M059J (cell line): ENCODE data around the gene FUT7. TPM values are rescaled to one million over a fixed set of nuclear protein-coding genes. Genes with fewer than 3 reads are reported as not detected.
"Not testable (repeated sequence)": the region's sequence is repeated elsewhere in the genome, so short reads cannot be mapped to it uniquely, and the experiment has no call there.

Experiments used
- DNase-seq: peaks from one replicate; pipeline ENCODE4 v3.0.0-alpha.2; 2012; ENCODE audit warnings: low read depth
- total RNA-seq: library from RNA; depleted of rRNA; stranded (reverse); fragments of >200 nt; shearing (Covaris generic); gene quantifications from 2 replicates; pipeline ENCODE4 v1.2.3, GENCODE V29; 2014

The FUT7 gene
- total RNA-seq, 1 experiment from 2014 or later = not detected

DNA sequence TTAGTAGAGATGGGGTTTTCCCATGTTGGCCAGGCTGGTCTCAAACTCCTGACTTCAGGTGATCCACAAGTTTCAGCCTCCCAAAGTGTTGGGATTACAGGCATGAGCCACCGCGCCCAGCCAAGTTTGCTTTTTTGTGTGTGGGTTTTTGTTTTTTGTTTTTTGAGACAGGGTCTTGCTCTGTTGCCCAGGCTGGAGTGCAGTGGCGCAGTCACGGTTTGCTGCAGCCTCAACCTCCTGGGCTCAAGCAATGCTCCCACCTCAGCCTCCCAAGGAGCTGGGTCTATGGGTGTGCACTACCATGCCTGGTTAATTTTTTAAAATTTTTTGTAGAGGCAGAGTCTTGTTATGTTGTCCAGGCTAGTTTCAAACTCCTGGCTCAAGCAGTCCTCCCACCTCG lies 1.6 kb upstream of the FUT7 start:
- DNase-seq = not testable (repeated sequence)

DNA sequence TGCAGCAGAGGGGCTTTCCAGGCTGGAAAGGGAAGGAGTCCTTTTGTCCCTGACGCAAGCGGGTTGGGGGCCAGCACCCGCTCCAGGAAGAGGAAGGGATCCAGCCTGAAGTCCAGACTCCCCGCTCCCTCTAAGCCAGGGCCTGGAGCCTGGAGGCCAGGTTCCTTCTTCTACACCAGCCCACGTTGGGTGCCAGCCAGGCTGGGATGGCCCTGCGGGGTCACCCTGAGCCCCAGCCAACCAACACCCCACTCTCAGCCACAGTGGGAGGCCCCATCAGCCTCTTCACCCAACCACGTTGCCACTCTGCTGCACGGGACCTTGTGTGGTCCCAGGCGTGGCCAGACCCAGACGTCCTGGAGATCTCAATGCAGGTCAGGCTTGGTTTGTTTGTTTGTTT lies 970 bp upstream of the FUT7 start:
- no peak for DNase-seq

DNA sequence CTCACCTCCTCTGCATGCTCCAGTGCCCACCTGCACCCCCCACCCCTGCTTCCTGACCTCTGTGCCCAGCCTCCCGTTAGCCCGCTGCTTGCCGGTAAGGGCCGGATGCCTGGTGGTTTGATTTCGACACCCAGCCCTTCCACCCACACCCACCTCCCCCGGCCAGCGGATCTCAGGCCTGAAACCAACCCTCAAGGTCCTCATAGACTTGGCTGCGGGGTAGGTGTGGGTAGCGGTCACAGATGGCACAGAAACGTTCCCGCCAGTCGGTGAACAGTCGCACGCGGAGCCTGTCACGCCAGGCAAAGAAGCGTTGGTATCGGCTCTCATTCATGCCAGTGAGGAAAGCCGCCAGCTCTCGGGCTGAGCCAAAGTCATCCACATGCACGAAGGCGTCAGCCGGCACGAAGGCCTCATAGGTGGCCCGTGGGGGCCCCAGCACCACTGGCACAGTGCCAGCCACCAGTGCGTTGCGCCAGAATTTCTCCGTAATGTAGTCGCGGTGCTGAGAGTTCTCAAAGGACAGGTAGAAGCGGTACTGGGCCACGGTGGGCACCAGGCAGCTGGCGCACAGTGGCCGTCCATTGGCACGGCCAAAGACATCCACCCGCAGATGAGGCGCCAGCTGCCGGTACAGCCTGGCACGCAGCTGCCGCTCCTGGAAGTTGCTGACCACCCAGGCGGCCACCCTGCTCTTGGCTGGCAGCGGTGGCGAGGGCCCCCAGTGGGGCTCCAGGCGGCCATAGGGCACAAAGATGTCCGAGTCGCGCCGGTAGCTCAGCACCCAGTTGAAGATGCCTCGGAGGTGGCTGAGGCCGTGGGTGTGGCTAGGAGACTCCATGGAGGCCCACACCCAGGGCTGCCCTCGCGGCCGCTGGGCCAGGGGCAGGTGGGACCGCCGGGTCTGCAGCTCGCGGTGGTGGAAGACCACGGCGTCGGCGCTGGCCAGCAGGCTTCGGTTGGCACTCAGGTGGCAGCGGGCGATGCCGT lies 1.1 kb downstream of the FUT7 start:
- no peak for DNase-seq

DNA sequence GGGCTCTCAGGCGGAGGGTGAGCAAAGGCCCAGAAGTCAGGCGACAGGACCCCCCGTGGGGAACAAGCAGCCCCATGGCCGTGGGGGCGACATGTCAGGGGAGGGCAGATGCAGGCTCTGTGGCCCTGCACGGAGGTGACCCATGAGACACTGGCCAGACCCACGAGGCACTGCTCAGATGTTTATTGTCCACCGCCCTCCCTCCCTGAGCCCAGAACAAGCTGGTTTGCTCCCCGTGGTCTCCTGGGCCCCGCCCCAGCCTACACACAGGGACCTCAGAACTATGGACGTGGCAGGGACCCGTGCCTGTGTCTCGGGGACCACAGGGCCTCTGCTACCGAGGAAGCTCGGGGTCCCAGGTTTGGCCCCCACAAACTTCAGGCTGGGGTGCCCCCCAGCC lies 1.9 kb downstream of the FUT7 start:
- DNase-seq = no peak

DNA sequence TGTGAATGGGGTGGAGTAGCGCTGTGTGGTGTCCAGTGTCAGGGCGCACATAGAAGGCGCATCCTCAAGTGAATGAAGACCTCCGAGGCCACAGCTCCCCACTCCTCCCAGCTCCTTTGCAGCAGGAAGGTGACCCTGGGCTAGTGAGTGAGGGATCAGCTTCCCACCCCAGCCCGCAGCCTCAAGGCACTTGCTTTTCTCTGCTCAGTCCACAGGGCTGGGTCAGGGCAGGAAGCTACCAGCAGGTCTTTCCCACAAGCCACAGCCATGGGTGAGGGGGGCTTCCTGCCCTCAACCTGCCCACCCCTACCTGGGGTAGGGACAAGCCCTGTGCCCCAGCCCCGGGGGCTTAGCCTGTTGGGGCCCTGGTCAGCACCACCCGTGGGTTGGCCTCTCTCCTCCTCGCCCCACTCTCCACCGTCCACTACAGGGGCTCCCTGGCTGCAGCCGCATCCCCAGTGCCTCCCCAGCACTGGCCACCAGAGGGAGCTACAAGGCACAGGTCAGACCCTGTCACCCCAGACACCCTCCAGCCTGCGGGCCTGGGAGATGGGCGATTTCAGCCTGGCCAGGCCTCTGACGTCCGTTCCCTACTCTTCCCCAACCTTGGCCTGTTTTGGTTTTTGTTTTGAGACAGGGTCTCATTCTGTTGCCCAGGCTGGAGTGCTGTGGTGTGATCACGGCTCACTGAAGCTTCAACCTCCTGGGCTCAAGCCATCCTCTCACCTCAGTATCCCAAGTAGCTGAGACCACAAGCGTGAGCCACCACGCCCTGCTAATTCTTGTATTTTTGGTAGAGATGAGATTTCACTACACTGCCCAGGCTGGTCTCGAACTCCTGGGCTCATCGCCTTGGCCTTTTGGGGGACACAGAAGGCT lies 2.6 kb downstream of the FUT7 start:
- peak; percentile 60 for DNase-seq

DNA sequence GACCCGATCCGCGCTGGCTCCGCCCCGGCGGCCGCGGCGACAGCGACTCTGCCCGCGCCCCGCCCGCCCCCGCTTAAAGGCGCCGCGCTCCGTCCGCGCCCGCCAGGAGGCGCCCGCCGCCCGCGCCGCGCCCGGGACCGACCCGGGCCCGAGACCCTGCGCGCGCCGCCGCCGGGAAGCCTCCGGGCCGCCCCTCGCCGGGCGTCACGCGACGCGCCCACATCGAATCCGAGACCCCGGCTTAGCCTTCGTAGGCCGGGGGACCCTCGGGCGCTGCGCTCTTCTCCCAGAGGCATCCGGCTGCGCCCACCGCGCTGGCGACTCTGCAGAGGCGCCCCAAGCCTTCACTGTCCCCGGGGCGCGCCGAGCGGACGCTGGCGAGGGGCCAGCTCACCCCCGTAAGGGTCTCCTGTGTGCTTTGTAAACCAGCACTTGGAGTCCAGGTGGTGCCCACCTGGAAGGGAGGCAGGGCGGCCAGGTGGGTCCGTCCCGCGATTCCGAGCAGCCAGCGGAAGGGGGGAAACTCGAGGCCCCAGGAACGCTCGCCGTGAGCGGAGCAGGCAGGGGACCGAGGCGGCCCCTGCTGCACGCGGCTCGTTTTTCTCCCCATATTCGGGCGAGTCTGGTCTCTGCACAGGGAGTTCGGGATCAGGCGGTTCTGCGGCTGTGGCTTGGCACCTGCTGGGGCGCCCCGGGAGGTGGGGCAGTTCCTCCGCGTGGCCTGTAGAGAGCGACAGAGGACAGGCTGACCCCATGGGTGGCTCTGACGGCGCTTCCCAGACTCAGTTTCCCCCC lies 3.4 kb downstream of the FUT7 start:
- peak; percentile 59 for DNase-seq

DNA sequence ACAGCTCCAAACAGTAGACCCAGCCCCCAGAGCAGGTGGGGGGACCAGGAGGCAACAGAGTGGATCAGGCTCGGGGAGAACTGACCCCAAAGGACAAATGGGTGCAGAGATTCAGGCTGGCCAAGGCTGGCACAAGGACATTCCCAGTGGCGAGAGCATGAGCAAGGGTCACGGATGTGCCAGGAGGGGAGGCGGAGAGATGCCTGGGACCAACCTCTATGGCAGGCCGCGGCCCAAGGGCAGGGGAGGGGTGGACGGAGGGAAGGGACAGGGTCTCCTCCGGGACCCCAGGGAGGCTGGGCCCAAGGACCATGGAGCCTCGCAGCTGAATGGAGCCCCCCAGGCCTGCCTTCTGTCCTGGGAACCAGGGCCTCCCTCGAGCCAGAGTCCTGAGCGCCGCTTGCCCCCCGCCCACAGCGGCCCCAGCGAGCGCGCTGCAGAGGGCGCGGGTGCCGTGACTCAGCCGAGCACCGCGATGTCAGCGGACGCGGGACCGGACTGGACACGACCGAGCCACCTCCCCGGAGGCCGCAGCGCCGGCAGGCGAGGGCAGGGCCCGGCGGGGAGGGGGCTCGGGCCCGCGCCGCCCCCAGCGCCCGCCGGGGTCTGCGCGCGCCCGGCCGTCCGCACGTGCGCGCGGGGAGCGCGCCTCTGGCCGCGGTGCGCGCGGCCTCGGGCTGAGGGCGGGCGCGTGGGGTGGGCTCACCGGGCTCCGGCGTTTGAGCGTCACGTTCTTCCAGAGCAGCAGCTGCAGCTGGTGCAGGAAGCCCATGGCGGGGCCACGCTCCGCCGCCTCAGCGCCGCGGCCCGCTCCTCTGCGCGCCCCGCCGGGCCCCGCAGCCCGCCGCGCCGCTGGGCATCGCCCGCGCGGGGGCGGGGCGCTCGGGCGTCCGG lies 4.3 kb downstream of the FUT7 start, which contains the start of gene ABCA2:
Gene ABCA2, minus strand, starts transcription at position 869 of the 894 bp plus-strand sequence. Its CDS starts 97 bp downstream, at position 772.
- no peak for DNase-seq

DNA sequence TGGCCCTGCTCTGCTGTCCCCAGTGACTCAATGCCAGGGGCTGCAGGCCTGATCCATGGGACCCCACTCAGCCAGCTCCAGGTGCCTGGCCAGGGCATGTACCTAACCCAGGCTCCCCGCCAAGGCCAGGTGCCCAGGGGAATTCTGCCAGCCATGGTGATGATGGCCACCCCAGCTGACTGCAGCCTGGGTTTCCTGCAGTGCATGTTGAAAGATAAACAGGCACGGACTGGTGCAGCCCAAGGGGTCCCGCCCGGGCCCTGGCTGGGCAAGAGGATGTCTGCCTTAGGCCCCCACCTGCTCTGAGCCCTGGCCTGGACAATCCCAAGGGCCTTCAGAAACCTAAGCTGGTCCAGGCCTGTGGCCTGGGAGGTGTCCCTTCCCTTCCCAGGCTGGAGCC lies 5.1 kb downstream of the FUT7 start:
- no peak for DNase-seq

DNA sequence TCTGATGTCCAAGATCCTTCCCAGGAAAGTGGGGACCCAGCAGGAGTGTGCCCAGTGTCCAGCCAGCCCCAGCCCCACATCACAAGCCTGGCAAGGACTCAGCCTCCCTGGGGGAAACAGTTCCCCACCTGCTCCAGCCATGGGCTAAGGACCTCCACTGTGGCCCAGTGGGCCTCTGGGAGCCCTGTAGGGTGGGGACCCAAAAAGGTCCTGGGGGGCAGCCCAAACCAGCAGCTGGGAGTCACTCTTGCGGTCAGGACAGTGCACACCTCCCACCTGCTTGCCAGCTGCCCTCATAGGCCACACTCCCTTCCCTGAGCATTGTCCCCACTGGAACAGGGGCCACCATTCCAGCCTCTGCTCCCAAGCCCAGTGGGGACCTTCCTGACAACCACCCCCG lies 5.5 kb downstream of the FUT7 start:
- no peak for DNase-seq

DNA sequence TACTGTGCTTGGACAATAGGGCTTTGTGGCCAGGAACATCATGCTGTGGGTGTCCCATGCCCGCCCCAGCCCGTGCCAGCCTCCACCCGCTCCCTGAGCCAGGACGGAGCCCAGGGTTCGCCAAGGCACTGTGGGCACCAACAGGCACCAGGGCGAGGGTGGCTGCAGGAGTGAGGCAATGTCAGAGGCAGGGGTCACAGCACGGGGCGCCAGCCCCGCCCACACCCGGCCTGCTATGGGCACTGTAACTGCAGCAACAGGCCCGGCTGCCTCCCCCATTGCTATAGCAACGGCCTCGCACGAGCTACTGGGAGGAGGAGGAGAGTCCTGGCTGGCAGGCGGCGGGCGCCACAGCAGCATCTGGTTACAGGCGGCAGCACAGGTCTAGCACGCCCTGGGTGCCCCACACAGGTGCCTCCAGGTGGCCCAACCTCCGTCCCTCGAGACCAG lies 6.3 kb downstream of the FUT7 start:
- no peak for DNase-seq

DNA sequence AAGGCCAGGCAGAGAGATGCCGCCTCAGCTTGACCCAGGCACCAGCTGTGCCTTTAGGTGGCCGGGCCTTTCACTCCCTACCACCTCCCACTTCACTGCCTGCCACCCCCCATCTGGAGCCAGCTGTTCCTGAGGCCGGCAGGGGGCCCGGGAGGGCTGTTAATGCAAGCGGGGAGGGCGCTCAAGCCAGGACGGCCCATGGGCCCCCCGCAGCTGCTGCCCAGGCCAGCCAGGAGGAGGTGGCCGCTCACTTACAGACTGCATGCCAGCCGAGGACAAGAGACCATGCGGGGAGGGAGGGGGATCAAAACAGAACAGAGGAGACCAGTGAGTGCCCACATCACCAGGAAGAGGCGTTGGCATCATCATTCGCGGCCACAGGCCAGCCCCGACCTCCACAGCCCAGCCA lies 8.3 kb downstream of the FUT7 start:
- DNase-seq = no peak

DNA sequence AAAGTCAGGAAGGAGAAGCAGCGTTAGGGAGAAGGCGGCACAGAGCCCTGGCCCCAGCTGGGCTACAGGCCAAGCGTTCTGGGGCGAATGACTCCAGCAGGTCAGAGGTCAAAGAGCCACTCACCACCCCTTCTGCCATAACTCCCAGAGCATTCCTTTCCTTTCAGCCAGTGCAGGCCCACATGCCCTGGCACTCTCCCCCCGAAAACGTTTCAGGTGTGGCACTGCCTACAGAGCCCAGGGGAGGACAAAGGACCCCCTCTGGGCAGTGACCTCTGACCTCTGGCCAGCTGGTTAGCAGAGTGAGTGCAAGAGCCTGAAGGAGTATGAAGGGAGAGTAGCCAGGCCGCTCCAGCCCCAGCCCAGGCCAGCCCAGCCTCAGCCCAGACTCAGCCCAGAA lies 8.7 kb downstream of the FUT7 start:
- no peak for DNase-seq

DNA sequence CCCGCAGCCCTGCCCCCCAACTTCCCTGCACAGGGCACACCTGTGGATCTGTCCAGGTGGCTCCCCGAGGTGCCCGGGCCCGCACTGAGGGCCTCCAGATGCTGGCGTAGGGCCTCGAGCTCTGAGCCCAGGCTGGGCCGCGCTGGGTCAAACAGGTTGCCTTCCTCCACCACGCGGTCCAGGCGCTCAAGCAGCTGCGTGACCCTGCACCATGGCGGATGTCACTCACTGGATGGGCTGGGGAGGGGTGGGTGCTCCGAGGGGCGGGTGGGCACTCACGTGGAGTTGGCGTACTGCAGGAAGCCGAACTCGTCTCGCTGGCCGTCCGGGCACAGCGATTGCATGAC lies 9.3 kb downstream of the FUT7 start:
- no peak for DNase-seq

DNA sequence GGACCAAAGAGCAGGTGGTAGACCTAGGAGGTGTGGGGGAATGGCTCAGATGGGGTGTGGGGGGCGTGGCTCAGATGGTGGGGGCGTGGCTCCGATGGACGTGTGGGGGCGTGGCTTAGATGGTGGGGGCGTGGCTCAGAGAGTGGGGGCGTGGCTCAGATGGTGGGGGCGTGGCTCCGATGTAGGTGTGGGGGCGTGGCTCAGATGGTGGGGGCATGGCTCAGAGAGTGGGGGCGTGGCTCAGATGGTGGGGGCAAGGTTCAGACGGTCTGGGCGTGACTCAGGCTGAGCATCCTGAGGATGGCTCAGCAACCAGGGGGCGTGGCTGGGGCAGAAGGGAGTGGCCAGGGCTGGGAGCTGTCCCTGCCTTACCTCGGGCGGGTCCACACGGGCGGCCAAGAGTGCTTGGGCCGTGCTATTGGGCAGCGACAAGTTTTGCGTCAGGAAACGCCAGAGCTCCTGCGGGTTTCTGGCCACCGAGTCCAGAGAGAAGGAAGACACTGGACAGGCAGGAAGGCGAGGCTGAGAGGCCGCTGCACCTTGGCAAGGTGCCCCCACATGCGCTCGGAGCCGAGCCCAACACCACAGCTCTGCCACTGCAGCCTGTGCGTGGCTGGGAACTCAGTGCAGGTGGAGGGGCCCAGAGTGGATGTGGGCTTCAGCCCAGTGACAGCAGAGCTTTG lies 9.8 kb downstream of the FUT7 start:
- peak; percentile 61 for DNase-seq

DNA sequence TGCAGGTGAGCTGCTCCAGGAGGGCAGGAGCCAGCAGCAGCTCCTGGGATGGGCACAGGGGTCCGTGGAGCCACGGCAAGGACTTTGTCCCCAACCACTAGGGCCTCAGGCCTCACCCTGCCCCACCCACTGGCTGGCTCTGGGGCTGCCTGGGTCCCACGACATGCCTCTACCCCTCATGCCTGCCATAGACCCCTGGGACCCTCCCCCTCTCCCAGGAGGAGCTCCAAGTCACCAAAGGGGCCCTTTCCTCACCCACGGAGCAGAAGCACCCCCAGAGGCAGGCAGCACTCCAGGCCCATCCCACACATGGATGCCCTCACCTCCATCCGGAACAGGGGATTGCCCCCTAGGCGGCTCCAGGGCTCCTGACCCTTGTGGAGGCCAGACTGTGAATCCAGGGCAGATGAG lies 10.3 kb downstream of the FUT7 start:
- no peak for DNase-seq

DNA sequence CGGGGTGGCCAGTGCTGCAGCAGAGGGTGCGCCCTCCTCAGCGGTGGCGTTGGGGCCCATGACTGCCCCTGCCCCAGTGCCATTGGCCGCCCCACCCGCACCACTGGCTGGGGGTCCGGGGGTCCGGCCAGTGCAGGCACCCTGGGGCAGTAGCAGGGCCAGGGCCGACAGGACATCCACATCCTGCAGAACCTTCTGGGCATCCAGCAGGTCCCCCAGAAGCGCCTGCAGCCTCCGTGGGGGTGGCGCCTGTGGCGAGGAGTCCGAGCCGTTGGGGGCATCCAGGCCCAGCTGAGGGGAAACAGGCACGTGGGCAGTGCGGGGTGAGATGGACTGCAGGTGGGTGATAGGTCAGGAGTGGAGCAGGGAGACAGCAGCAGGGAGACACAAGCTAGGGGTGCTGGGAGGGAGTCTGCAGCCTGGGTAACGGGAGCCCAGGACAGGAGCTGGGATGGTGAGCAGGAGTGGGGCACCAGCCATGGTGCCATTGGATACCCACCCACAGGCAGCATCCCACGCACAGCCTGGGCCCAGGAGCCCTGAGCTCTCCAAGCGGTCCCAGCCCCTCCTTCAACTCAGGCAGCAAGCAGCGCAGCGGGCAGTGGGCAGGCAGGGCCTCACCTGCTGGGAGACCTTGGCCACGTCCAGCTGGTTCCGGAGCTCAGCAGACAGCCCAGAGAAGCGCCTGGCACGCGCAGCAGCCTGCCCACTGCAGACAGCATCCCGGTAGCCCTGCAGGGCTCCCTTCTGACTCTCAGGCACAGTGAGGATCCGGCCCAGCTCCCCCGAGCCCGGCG lies 10.9 kb downstream of the FUT7 start:
- DNase-seq = no peak

DNA sequence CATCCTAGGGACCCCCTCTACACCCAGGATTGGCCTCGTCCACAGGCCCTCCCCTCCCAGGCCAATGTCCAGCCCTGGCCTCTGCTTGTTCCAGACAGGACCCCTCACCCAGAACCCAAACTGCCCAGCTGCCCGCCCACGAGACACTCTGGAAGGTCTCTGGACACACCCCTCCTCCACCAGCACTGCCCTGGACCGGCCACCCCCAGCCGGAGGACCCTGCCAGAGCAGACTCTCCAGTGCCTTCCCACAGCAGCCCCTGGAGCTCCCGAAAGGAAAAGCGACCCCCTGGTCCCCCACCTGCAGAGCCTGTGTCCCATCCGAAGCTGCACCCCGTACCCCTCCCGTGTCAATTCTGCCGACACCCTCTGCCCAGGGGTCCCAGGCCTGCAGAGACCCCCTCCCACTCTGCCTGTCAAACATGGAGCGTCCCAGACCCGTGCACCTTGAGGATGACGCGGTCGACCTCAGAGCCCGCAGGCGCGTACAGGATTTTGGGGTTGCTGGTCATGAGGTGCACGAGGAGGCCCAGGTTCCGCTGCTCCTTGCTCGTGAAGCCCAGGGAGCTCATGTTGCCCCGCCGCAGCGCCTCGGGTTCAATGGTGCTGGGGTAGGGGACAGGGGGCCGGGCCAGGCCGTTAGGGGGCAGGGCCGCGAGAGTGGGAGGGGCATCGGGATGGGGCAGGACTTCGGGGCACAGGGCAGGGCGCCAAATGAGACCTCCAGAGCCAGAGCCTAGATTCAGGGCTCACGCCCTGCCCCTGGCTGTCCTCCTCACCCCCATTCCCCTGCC lies 11.8 kb downstream of the FUT7 start:
- no peak for DNase-seq
